Measurements from ENCODE around the gene SLC22A23.

The SLC22A23 gene

DNA sequence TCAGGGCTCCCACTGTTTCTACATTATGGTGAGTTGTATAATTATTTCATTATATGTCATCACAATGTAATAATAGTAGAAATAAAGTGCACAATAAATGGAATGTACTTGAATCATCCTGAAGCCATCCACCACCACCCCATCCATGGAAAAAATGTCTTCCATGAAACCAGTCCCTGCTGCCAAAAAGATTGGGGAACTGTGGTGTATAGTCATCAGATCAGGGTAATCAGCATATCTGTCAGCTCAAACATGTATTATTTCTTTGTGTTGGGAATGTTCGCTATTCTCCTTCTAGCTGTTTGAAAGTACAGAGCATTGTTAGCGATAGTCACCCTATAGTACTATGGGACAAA, 33.8 kb upstream of the SLC22A23 start:
- TF ChIP-seq, protein P1, sequence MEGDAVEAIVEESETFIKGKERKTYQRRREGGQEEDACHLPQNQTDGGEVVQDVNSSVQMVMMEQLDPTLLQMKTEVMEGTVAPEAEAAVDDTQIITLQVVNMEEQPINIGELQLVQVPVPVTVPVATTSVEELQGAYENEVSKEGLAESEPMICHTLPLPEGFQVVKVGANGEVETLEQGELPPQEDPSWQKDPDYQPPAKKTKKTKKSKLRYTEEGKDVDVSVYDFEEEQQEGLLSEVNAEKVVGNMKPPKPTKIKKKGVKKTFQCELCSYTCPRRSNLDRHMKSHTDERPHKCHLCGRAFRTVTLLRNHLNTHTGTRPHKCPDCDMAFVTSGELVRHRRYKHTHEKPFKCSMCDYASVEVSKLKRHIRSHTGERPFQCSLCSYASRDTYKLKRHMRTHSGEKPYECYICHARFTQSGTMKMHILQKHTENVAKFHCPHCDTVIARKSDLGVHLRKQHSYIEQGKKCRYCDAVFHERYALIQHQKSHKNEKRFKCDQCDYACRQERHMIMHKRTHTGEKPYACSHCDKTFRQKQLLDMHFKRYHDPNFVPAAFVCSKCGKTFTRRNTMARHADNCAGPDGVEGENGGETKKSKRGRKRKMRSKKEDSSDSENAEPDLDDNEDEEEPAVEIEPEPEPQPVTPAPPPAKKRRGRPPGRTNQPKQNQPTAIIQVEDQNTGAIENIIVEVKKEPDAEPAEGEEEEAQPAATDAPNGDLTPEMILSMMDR (IDR thresholded peaks at IDR 0.05; ENCODE audit: borderline replicate concordance, extremely low read depth, low read length, poor library complexity, severe bottlenecking): no peak
- no peak for TF ChIP-seq EZH2 (IDR thresholded peaks at IDR 0.05; ENCODE audit: borderline replicate concordance, low read depth, low read length, severe bottlenecking)
- H3K27me3 ChIP-seq (ENCODE audit: insufficient read depth, low read length, poor library complexity): peaks cover 10% of the 10 kb centered on the region
- no peaks in the 10 kb centered on the region for H3K4me1 ChIP-seq (ENCODE audit: insufficient read depth, low read length)
- H3K9me3 ChIP-seq (ENCODE audit: insufficient read depth, low read length, severe bottlenecking): no peaks in the 10 kb centered on the region
- no peak overlapping the region for H3K4me3 ChIP-seq (ENCODE audit: low read depth in 1 of 2, low read length in 2 of 2)
- no peak overlapping the region for H3K27ac ChIP-seq (ENCODE audit: low read length)
- ATAC-seq (ENCODE audit: insufficient read depth, low read depth) (no peak), DNase-seq (no peak)
- H3K79me2 ChIP-seq (ENCODE audit: insufficient read depth, low read length): no peaks in the 10 kb centered on the region
- no peaks in the 10 kb centered on the region for H4K20me1 ChIP-seq (ENCODE audit: insufficient read depth, low read length)
- no peak overlapping the region for H3K9ac ChIP-seq (ENCODE audit: low read depth, low read length)
- no peak overlapping the region for H3K4me2 ChIP-seq (ENCODE audit: insufficient read depth, low read length)
- H2AFZ ChIP-seq (ENCODE audit: low read depth, low read length): no peak overlapping the region
- H3K36me3 ChIP-seq (ENCODE audit: insufficient read depth, low read length): no peaks in the 10 kb centered on the region

DNA sequence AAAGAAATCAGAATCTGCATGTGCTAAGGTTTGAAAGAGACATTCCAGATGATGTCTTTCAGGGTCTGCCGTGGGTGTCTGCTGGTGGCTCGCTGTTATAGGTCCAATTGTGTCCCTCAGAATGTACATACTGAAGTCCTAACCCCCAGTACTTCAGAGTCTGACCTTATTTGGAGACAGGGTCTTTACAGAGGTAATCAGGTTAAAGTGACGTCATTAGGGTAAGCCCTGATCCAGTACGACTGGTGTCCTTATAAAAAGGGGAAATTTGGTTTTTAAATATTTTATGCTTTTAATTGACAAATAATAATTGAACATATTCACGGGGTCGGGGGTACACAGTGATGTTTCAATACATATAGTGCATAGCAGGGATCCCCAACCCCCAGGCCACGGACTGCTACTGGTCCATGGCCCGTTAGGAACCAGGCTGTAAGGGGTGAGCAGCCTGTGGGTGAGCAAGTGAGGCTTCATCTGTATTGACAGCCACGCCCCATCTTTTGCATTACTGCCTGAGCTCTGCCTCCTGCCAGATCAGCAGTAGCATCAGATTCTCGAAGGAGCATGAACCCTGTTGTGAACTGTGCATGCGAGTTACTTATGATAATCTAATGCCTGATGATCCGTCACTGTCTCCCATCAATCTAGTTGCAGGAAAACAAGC, 33.2 kb upstream of the SLC22A23 start:
- no peak overlapping the region for H3K27ac ChIP-seq (ENCODE audit: low read length)
- H3K79me2 ChIP-seq (ENCODE audit: insufficient read depth, low read length): no peaks in the 10 kb centered on the region
- H3K9ac ChIP-seq (ENCODE audit: low read depth, low read length): no peak overlapping the region
- no peak overlapping the region for H3K4me3 ChIP-seq (ENCODE audit: low read depth in 1 of 2, low read length in 2 of 2)
- H3K4me1 ChIP-seq (ENCODE audit: insufficient read depth, low read length): no peaks in the 10 kb centered on the region
- H3K36me3 ChIP-seq (ENCODE audit: insufficient read depth, low read length): no peaks in the 10 kb centered on the region
- H2AFZ ChIP-seq (ENCODE audit: low read depth, low read length): no peak overlapping the region
- H3K9me3 ChIP-seq (ENCODE audit: insufficient read depth, low read length, severe bottlenecking): no peaks in the 10 kb centered on the region
- DNase-seq (no peak), ATAC-seq (ENCODE audit: insufficient read depth, low read depth) (no peak)
- H3K27me3 ChIP-seq (ENCODE audit: insufficient read depth, low read length, poor library complexity): peaks cover 10% of the 10 kb centered on the region
- H4K20me1 ChIP-seq (ENCODE audit: insufficient read depth, low read length): no peaks in the 10 kb centered on the region
- H3K4me2 ChIP-seq (ENCODE audit: insufficient read depth, low read length): no peak overlapping the region
- TF ChIP-seq EZH2 (IDR thresholded peaks at IDR 0.05; ENCODE audit: borderline replicate concordance, low read depth, low read length, severe bottlenecking): no peak
- TF ChIP-seq, protein P1 (IDR thresholded peaks at IDR 0.05; ENCODE audit: borderline replicate concordance, extremely low read depth, low read length, poor library complexity, severe bottlenecking): no peak

DNA sequence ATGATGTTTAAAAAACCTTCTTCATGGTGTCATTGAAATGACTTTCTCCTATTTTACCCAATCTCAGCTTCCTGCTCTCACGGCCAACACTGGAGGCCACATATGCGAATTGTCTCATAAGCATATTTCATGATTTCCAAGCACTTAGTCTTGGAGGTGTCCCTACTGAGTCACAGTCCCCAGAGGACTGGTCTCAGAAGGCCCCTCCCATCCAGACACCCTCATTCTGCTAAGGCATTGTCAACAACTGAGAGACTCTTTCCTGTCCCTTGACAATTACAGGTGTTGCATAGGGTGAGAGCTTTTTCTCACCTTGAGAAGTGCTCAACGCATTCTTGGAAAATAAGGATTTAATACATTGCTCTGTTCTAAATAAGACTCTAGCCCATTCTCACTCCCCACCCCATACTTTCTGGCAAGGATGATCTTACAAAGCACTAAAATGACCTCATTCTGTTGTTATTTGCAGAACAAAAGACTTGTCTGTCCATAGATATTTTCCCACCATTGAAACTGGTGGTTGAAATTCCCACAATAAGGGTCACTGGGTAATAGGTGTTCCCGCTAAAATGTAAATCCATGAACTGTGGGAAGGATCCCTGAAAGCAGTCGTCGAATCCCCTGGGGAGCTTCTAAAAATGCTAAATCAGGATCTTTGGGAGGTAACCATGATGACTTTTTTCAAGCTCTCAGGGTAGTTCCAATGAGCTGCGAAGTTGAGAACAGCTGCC, 32.3 kb upstream of the SLC22A23 start:
- no peak overlapping the region for H3K27ac ChIP-seq (ENCODE audit: low read length)
- no peak for ATAC-seq (ENCODE audit: insufficient read depth, low read depth)
- H3K27me3 ChIP-seq (ENCODE audit: insufficient read depth, low read length, poor library complexity): peaks cover 10% of the 10 kb centered on the region
- H3K9me3 ChIP-seq (ENCODE audit: insufficient read depth, low read length, severe bottlenecking): no peaks in the 10 kb centered on the region
- H3K36me3 ChIP-seq (ENCODE audit: insufficient read depth, low read length): no peaks in the 10 kb centered on the region
- DNase-seq: no peak
- H4K20me1 ChIP-seq (ENCODE audit: insufficient read depth, low read length): no peaks in the 10 kb centered on the region
- H3K4me3 ChIP-seq (ENCODE audit: low read depth in 1 of 2, low read length in 2 of 2): no peak overlapping the region
- no peak overlapping the region for H2AFZ ChIP-seq (ENCODE audit: low read depth, low read length)
- H3K4me1 ChIP-seq (ENCODE audit: insufficient read depth, low read length): no peaks in the 10 kb centered on the region
- H3K79me2 ChIP-seq (ENCODE audit: insufficient read depth, low read length): no peaks in the 10 kb centered on the region
- H3K9ac ChIP-seq (ENCODE audit: low read depth, low read length): no peak overlapping the region
- TF ChIP-seq EZH2 (IDR thresholded peaks at IDR 0.05; ENCODE audit: borderline replicate concordance, low read depth, low read length, severe bottlenecking): no peak
- TF ChIP-seq, protein P1 (IDR thresholded peaks at IDR 0.05; ENCODE audit: borderline replicate concordance, extremely low read depth, low read length, poor library complexity, severe bottlenecking): no peak
- no peak overlapping the region for H3K4me2 ChIP-seq (ENCODE audit: insufficient read depth, low read length)

Measured in DND-41 (cell line).